NCI-H345 treated with DMSO at 0.1 percent for 48 hours (cell line): ENCODE results near the gene GRIP2.

Experiments used
- DNase-seq: peaks from one replicate; lab custom pipeline; 2025; ENCODE audit not compliant: unreplicated experiment; lab: John Stamatoyannopoulos, UW

The GRIP2 gene

DNA sequence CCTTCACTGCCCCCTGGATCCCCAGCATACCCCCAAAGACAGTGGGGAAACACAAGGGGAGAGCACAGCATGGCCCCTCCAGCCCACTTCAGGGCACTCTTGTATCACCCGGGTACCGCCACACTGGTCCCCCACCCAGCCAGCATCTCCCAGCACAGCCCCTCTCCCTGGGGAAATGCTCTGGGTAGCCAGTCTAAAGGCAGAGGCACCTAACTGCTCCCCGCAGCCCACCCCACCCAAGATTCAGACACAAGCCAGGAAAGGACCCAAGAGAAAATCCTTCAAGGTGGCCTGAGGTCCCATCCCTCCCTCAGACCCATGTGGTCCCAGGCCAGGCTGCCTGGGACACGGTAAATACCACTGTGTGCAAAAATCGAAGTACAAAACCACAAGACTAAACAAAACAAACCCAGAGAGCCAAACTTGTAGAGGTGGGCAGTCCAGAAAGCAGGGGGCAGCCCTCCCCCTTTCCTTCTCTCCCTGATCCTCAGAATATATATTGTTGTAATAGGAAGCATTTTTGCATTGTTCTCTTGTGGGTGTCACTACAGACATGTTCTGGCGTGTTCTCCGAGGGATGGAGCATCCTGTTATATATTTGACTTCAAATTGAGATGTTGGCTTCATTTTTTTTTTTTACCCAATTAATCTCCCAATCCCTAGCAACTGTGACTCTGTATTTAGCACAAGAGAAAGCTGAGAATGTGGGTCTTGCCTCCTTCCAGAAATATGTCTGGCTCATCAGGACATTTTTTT lies 51.7 kb downstream of the GRIP2 start:
- no peak for DNase-seq

DNA sequence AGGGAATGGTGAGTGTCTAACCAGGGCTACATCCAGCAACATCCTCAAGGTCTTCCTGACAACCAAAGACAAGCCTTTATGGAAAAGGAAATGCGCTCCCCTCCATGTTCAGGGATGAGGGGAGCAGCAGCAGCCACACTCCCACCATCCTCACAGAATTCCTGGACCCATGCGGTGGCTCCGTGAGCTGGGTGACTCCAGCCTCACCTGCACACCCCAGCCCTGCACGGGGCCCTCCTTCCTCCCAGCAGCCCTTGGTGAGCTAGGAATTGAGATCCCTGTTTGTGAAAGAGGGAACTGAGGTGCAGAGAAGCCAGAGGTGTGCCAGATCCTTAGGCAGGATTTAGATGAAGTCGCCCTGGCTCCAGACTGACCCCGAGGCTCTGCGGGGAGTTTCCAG lies 52.3 kb downstream of the GRIP2 start:
- DNase-seq = no peak

DNA sequence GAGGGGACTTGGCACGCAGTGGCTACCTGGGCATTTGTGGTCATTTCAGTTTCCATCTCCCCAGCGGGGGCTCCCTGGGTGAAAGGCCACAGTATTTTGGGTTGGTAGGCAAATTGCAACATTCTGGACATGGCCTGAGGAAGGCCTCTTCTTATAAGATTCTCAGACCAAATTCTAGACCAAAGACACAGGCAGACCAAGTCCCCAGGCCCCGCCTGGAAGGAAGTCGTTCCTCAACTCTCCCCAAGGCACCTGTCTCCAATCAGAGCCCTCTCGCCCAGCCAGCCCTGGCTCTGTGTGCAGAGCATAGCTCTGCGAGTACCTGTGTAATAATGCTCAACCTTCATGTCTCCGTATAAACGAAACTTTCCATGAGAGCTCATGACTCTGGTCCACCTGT lies 53.1 kb downstream of the GRIP2 start:
- no peak for DNase-seq

DNA sequence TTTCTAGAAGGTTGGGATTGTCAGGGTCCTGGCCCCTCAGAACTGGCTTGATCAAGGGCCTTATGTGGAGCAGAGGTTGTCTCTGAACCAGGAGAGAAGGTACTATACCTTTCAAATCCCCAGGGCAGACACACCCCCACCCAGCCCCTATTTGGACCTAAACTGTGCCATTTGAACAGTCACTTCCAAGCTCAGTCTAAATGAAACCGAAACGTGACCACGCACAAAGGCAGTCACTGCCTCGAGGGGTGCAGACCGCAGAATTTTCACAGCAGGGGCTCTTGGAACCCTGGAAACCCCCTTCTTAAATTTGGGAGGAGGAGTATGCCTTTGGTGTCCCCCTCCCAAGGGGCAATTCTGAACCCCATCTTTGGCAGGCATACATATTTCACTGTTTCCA lies 53.7 kb downstream of the GRIP2 start:
- DNase-seq = no peak

DNA sequence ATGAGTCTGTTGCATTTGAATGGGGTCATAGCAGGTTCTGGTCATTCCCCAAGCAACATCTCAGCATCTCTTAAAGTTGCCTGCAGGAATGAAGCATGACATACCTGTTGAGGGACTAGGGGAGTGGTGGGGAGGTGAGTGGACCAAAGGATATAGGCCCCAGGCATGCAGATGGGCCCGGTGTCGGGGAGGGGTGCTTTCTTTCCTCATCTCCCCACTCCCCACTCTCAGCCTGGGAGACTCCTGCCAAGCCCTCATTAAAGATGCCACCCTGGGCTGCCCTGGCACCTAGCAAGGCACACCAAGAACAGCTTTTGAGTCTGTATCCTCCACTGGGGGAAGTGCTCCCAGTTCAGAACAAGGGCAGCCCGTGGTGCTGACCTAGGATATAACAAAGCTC lies 54.2 kb downstream of the GRIP2 start:
- no peak for DNase-seq

DNA sequence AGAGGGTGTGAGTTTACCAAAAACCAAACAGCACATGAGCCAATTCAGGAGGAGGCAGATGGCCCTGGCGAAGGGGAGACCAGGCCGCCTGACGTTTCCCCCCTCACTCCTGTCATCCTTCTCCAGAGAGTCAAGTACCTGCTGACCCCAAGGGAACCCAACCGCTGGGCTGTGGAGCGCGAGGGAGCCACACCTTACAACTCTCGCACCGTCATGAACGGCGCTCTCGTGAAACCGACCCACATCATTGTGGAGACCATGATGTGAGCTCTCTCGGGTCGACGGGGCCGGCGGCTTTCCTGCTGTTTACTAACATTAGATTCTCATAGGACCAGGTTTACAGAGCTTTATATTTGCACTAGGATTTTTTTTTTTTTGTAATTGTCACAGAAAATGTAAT lies 55.4 kb downstream of the GRIP2 start:
- no peak for DNase-seq

DNA sequence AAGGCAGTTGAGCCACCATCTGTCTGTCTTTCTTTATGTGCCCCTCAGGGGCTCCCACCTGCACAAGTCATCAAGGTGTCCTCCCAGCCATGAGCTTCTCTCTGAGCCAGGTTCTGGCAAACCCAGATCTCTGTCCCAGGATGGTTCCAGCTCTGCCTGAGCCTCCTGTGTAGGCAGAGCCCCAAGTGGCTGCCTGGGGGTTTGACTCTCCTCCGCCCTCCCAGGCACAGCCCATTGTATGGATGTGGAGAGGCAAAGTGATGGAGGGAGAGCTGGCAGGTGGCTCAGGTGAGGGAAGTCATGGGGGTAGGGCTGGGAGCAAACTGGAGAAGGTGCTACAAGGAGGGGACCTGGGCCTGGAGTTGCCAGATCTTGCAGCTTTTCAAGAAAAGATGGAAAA lies 56.9 kb downstream of the GRIP2 start:
- no peak for DNase-seq

DNA sequence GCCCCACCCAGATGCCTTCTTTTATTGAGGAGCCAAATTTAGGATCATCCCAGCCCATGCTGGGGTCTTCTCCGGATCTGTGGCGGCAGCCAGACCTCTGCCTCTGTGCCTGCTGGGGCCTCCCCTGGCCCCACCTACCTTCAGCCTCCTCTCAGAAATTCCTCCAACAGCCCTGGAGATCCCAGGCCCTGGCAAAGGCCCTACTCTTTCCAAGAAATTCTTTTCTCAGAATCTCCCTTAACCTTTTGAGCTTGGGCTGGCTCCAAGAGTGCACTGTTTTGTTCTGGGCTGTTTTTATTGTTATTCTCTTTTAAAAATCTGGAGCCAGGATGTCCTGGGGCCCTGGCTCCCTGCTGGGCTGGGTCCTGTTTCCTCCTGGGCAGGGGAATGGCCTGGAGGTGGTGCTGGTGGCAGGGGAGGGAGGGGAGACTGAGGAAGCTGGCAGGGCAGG lies 57.8 kb downstream of the GRIP2 start:
- no peak for DNase-seq

DNA sequence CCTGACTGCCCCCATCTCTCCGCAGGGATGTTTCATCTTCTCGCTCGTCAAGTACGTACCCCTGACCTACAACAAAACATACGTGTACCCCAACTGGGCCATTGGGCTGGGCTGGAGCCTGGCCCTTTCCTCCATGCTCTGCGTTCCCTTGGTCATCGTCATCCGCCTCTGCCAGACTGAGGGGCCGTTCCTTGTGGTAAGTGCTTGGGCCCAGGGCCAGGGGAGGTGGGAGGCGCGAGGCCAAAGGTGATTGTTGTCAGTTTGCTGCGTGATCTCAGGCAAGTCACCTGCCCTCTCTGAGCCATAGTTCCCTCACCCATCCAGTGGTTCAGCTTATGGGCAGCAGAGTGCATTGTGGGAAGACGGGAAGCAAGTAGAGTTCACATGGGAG lies 58.5 kb downstream of the GRIP2 start:
- DNase-seq = no peak

DNA sequence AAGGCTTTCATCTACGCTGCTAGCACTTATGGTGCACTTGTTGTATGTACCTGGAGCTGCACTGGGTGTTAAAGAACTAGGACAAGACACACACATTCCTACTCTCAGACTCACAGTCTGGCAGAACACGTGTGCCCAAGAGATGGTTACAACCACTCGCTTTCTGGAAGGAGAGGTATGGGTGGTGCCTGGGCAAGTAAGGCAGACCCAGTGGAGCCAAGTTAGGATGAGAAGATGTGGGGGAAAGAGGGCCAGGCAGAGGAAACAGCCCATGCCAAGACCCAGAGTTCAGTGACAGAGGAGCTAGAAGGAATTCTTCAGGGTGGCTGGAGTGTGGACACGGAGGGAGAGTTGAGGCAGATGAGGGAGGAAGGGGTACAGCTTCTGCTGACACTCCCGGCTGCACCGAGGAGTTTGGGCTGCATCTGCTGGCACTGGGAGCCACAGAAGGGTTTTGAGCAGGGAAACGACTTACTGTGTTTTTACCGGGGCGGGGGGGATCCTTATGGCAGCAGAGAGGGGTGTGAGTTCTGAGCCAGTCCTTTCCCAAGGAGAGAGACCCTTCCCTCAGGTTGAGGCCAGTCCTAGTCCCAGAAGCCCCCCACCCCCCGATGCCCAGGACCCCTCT lies 59.0 kb downstream of the GRIP2 start:
- DNase-seq = no peak

DNA sequence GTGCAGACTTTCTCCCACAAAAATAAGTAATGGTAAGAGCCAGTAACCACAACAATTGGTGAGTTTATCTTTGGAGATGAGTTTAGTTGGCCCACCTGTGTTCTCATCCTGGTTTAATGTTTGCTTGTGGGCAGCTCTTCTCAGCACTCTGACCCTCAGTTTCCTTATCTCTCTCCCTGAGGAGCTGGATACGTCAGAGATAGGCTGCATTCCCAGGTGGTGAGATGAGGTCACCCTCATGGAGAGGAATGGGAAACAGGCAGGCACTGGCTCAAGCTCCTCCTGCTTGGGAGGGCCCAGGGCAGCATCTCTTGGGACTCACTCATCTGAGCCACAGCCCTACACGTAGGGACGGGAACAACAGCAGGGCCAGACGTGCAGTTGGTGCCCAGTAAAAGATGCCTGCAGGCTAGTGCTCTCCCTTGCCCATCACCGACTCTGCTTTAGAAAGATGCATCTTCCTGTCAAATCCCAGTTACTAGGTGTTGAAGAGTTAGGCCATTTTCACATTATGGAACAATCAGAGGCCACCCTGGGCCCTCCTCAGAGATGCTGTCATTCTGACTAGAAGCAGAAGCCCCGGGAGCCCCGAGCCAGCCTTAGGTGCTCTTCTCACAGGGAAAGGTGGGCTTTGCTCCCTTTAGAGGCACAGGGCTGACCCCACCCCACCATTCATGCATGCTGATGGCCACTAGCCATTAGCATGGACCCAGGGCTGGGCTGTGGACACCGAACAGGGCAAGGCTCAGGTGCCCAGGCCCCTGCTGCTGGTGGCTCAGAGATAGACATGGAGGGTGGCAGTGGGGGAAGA lies 59.7 kb downstream of the GRIP2 start:
- DNase-seq = no peak

DNA sequence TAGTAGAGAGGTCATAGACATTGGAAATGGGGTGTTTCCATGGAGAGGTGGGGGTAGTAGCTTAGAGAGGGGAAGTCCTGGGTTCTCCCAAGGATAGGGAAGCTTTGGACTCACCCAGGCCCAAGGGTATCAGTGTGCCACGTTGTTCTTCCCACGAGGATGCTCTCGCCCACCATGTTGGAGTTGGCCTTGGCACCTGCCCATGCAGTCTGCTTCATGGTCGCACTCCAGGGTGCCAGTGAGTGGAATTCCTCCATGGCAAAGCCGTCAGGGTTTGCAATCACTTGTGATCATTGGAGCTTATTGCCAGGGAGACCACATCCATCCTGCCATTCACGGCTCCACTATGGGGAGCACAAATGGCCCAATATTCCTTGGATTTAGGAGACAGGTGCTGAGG lies 60.6 kb downstream of the GRIP2 start:
- no peak for DNase-seq

DNA sequence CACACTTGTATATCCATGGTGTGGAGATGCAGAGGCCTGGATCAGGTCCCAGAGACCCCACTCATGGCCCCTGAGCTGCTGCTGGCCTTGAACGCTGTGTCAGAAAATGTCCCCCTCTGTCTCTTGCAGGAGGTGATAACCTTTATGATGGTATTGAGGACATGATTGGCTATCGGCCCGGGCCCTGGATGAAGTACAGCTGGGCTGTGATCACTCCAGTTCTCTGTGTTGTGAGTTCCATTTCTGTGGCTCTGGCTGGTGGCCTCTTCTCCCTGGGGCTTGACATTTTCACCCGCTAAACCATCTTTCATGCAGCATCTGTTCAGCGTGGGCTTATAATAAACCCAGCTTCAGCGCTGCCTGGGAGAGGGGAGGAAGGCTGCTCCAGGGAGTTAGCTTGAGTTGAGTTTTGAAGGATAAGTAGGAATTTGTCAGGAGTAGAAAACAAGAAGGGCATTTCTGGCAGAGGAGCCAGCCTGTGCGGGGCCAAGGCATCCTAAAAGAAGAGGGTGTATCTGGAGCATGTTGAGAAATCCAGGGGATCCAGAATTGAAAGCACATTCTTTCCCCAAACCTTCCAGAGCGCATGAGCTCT lies 61.1 kb downstream of the GRIP2 start:
- no peak for DNase-seq

DNA sequence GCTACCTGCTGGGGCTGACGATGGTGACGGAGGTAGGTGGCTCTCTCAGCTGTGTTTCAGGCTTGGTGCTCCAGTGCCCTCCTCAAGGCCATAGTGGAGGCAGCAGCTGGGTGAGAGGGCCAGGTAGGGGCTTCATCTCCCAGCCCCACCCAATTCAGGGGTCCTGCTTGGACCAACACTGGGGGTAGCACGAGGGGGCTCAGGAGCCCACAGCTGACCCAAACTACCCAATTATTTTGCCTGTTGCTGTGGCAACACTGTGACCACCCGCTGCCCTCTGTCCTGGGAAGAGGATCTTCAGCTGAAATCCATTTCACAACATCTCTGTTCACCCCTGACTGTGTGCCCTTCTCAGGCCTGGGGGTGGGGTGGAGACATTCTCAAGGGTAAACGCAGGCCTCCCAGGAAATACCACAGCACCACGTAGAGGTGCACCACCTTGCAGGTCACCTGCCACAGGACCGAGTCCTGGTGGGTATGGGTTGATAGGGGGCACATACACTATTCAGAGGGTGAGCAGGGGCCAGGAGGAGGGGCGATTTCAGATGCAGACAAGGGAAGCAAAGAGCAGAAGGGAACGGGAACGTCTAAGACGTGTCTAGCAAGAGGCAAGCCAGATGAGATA lies 62.7 kb downstream of the GRIP2 start:
- no peak for DNase-seq

DNA sequence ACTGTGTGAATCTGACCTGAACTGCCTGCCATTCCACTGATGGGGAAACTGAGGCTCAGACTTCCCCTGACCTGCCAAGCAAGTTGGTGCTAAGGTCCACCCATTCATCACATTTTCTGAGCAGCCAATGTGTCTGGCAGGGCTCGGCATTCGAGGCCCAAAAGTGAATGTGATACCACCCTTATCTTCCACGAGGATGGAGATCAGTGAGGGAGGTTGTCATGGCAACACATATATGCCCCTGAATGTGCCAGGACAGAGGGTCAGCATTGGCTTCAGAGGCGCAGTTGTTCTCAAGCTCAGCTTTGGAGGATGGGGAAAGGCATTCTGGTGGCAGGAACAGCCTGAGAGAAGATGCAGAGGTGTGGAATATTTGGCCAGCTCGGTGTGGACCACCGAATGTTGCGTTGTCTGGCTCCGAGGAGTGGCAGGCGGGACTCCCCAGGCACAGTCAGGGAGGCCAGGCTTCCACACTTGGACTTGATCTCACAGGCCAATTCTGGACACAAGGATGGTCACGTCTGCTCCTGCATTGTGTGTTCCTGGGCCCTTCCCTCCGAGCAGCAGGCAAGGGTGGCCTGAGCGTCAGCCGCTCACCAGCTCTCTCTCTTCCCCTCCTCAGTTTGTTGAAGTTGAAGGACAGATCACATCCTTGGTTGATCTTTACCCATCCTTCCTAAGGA lies 63.4 kb downstream of the GRIP2 start:
- no peak for DNase-seq

DNA sequence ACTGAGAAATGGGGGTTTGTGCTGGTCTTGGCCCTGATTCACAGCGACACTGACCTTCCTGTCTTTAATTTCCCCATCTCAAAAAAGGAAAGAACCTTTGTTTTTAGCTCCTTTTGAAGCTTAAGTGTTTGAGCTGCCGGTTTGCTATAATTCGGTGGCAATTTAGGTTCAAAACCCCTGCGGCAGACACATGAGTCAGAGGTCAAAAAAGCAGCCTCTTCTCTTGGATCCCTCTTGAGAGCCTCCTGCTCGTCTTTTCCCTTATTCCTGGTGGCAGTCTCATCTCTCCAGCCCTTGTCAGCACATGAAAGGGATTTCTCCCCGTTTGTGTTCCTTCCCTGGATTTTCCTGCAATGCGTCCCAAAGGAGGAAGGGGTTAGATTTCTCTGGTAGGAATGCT lies 64.5 kb downstream of the GRIP2 start:
- no peak for DNase-seq

DNA sequence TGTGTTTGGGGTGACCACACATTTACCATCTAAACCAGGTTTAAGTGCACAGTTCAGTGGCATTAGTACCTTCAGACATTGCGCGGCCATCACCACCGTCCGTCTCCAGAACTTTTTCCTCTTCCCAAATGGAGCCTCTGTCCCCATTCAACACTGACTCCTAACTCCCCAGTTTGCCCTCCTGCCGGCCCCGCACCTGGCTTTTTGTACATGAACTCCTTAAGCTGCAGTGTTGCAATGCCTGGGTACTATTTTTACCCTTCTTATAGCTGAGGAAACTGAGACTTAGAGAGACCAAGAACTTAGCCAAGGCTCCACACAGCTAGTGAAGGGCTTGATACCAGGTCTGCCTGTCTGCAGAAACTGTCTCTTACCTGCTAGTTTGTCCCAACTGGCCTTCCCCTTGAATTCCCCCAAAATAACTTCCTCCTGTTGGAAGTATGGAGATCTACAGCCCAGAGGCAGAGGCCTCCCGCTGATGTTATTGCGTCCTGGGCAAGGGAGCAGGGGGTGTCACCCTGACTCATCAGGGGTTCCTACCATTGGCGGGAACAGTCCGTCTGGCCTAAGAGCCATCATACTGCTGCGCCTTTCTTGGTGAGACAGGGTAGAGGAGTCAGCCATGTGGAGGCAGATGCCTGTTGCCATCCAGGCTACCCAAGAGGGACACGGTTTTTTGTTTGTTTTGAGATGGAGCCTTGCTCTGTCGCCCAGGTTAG lies 65.6 kb downstream of the GRIP2 start:
- DNase-seq = no peak

DNA sequence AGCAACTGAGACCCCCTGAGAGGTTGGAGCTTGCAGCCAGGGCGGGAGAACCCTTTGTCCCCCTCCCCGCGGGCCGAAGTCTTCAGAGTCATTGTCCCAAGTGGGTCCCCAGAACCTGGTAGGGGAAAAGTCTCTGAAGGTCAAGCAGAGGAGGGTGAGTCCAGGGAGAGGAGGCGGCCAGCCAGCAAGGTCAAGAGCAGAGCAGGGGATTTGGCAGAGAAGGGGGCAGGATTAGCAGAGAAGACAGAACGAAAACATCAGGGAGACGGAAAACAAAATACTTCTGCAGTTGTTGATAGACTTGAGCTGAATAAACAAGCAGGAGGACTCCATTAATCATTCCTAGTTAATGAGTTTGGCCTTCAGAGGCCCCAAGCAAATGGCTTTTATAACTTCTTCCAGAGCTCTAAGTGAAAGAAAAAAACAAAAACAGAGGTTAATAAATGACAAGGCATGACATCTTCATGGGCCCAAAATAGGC lies 66.7 kb downstream of the GRIP2 start:
- no peak for DNase-seq

DNA sequence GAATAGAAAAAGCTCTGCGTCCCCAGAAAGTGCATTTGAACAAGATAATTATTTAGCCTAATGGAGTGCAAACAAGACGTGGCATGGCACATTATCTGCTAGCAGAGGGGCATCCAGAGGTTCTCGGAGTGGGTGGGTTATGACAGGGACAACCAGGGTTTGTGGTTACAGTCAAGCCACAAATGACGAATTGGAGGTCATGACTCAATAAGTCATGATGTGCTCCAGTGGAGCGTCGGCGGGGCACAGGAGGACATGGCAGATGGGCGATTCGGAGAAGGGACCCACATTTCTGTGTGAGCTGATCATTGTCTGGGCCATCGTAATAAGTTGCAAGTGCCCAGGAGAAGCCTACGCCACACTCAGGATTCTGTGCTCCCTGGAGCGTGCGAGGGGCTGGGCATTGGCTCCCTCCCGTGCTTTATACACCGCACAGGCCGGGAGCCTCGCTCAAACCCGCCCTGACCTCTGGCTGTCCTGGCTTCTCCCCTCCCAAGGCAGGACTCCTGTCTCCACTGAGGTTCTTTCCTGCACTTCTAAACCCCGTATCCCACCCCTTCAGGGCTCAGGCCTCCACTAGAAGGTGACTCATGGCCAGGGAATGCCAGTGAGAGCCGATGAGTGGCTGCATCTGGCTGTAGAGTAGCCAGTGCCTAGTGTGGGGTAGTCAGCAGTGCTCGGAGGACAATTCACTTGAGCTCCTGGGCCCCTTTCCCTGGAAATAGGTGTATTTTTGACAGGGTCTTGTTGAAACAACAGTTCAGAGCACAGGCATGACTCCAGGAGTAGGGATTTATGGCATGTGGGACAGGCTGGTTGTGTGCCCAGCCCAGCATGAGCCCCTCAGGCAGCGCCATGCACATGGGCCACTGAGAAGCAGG lies 67.4 kb downstream of the GRIP2 start:
- DNase-seq = no peak
